Osteocyte (in vitro differentiated cells): ENCODE measurements around the gene PAFAH1B2. TPM values are rescaled to one million over a fixed set of nuclear protein-coding genes. Genes with fewer than 3 reads are reported as not detected.
"Not testable (repeated sequence)": the region's sequence is repeated elsewhere in the genome, so short reads cannot be mapped to it uniquely, and the experiment has no call there.

ENCODE experiments used
- DNase-seq: peaks from one replicate; pipeline ENCODE4 v3.0.0; 2021; ENCODE audit warnings: mixed read lengths; ENCODE audit not compliant: unreplicated experiment; ENCODE audit errors: extremely low spot score
- H3K27ac Mint-ChIP-seq: one replicate; pipeline ENCODE4 v1.8.0; 2021; ENCODE audit warnings: mild to moderate bottlenecking, mixed read lengths; ENCODE audit not compliant: unreplicated experiment
- H3K27me3 Mint-ChIP-seq: one replicate; pipeline ENCODE4 v1.8.0; 2021; ENCODE audit warnings: mixed read lengths; ENCODE audit not compliant: unreplicated experiment
- H3K36me3 Mint-ChIP-seq: one replicate; pipeline ENCODE4 v1.8.0; 2021; ENCODE audit warnings: mixed read lengths; ENCODE audit not compliant: unreplicated experiment
- H3K4me1 Mint-ChIP-seq: one replicate; pipeline ENCODE4 v1.8.0; 2021; ENCODE audit warnings: mixed read lengths; ENCODE audit not compliant: unreplicated experiment
- H3K4me3 Mint-ChIP-seq: one replicate; pipeline ENCODE4 v1.8.0; 2021; ENCODE audit warnings: mild to moderate bottlenecking, moderate library complexity, mixed read lengths; ENCODE audit not compliant: unreplicated experiment
- H3K9me3 Mint-ChIP-seq: one replicate; pipeline ENCODE4 v1.8.0; 2021; ENCODE audit warnings: mixed read lengths; ENCODE audit not compliant: unreplicated experiment
- CTCF ChIP-seq: fragments of 200-600 bp; sonication (generic); IDR thresholded peaks from 2 replicates; pipeline ENCODE4 v1.5.0; 2021; ENCODE audit warnings: antibody characterized with exemption, mild to moderate bottlenecking, moderate library complexity
- total RNA-seq: library from RNA; stranded (reverse); gene quantifications from 2 replicates; pipeline ENCODE4 v1.2.1, GENCODE V29; 2021

Gene PAFAH1B2
- total RNA-seq, 1 donor from 2014 or later: 82.7 TPM

- not testable (repeated sequence) for H3K9me3 Mint-ChIP-seq, H3K27me3 Mint-ChIP-seq, DNase-seq, H3K4me3 Mint-ChIP-seq, H3K27ac Mint-ChIP-seq
- Mint-ChIP-seq H3K36me3 (peaks cover 33% of the 10 kb centered on the region), H3K4me1 (peaks cover 29% of the 10 kb centered on the region)
- TF ChIP-seq CTCF: peak; percentile 8
Measured at GRCh38 chr11:117206859-117207258, 62.8 kb downstream of the PAFAH1B2 start.

GRCh38 chr11:117207481-117207880 lies 63.4 kb downstream of the PAFAH1B2 start:
- peaks cover 23% of the 10 kb centered on the region for H3K4me1 Mint-ChIP-seq
- not testable (repeated sequence) for DNase-seq, H3K9me3 Mint-ChIP-seq, H3K27ac Mint-ChIP-seq, H3K27me3 Mint-ChIP-seq, H3K4me3 Mint-ChIP-seq
- peaks cover 33% of the 10 kb centered on the region for H3K36me3 Mint-ChIP-seq

- not testable (repeated sequence) for H3K27me3 Mint-ChIP-seq, DNase-seq, H3K4me3 Mint-ChIP-seq, H3K27ac Mint-ChIP-seq, H3K9me3 Mint-ChIP-seq
- H3K36me3 Mint-ChIP-seq: peaks cover 35% of the 10 kb centered on the region
- H3K4me1 Mint-ChIP-seq: peaks cover 12% of the 10 kb centered on the region
- TF ChIP-seq CTCF: peak; percentile 8
Measured at GRCh38 chr11:117208710-117209109, 64.6 kb downstream of the PAFAH1B2 start.

- not testable (repeated sequence) for H3K4me1 Mint-ChIP-seq, H3K9me3 Mint-ChIP-seq, DNase-seq, H3K27me3 Mint-ChIP-seq, H3K27ac Mint-ChIP-seq, H3K4me3 Mint-ChIP-seq
- H3K36me3 Mint-ChIP-seq: peaks cover 33% of the 10 kb centered on the region
Measured at GRCh38 chr11:117209351-117210125, 65.5 kb downstream of the PAFAH1B2 start.

GRCh38 chr11:117210620-117211019 lies 66.5 kb downstream of the PAFAH1B2 start:
- H3K4me3 Mint-ChIP-seq: no peak overlapping the region
- no peak overlapping the region for H3K27ac Mint-ChIP-seq
- no peaks in the 10 kb centered on the region for H3K9me3 Mint-ChIP-seq

More at GRCh38 chr11:117210620-117211019, 66.5 kb downstream of the PAFAH1B2 start:
- Mint-ChIP-seq H3K27me3 (no peaks in the 10 kb centered on the region), H3K36me3 (peaks cover 27% of the 10 kb centered on the region), H3K4me1 (peaks cover 2% of the 10 kb centered on the region)
- no peak for DNase-seq
- no peak for TF ChIP-seq CTCF
